ENCODE results near the gene MLLT3.

DNA sequence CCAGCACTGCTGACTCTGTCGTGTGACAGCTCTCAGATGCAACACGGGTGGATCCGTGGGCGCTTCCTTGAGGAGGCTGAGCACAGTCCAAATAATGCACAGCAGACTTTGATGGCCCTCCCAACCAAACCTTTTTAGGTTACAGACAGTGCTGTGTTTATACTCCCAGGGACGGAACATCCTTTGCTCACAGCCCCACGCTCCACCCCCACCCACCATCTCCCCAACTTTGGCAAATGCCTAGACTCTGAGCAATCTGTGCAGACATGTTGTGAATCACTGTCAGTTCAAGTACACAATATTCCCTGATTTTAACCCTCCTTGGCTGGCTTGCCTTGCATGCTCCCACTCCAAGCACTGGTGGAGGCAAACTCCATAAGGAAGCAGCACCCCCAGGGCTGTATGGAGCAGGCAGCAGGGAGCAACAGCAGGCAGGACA is 324.6 kb downstream of the MLLT3 start:
- TF ChIP-seq, protein P1, sequence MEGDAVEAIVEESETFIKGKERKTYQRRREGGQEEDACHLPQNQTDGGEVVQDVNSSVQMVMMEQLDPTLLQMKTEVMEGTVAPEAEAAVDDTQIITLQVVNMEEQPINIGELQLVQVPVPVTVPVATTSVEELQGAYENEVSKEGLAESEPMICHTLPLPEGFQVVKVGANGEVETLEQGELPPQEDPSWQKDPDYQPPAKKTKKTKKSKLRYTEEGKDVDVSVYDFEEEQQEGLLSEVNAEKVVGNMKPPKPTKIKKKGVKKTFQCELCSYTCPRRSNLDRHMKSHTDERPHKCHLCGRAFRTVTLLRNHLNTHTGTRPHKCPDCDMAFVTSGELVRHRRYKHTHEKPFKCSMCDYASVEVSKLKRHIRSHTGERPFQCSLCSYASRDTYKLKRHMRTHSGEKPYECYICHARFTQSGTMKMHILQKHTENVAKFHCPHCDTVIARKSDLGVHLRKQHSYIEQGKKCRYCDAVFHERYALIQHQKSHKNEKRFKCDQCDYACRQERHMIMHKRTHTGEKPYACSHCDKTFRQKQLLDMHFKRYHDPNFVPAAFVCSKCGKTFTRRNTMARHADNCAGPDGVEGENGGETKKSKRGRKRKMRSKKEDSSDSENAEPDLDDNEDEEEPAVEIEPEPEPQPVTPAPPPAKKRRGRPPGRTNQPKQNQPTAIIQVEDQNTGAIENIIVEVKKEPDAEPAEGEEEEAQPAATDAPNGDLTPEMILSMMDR (IDR thresholded peaks at IDR 0.05), result no peak
- TF ChIP-seq POLR2A (IDR thresholded peaks at IDR 0.05) (no peak), POLR2AphosphoS5 (IDR thresholded peaks at IDR 0.05; ENCODE audit: insufficient read depth in 1 of 2, low read depth in 1 of 2) (peak in 1 of 2 donors; percentile 34)

All from vagina (tissue), 2 donors.